DMS153 treated with DMSO at 0.1 percent for 48 hours (cell line): ENCODE data around the gene BCKDHA.

Source experiments
- DNase-seq: peaks from one replicate; lab custom pipeline; 2025; ENCODE audit not compliant: unreplicated experiment; lab: John Stamatoyannopoulos, UW

The BCKDHA gene

GRCh38 chr19:41397086-41398049 is at the start of gene BCKDHA, which contains the start of gene EXOSC5:
BCKDHA (plus strand) TSS chr19:41397818; CDS start chr19:41397828, 10 bp downstream.
EXOSC5 (minus strand) TSS chr19:41397359; CDS start chr19:41397328, 31 bp downstream.
- peak; percentile 99 for DNase-seq

- no peak for DNase-seq
Observed at GRCh38 chr19:41350735-41351338, 46.8 kb upstream of the BCKDHA start.

DNA sequence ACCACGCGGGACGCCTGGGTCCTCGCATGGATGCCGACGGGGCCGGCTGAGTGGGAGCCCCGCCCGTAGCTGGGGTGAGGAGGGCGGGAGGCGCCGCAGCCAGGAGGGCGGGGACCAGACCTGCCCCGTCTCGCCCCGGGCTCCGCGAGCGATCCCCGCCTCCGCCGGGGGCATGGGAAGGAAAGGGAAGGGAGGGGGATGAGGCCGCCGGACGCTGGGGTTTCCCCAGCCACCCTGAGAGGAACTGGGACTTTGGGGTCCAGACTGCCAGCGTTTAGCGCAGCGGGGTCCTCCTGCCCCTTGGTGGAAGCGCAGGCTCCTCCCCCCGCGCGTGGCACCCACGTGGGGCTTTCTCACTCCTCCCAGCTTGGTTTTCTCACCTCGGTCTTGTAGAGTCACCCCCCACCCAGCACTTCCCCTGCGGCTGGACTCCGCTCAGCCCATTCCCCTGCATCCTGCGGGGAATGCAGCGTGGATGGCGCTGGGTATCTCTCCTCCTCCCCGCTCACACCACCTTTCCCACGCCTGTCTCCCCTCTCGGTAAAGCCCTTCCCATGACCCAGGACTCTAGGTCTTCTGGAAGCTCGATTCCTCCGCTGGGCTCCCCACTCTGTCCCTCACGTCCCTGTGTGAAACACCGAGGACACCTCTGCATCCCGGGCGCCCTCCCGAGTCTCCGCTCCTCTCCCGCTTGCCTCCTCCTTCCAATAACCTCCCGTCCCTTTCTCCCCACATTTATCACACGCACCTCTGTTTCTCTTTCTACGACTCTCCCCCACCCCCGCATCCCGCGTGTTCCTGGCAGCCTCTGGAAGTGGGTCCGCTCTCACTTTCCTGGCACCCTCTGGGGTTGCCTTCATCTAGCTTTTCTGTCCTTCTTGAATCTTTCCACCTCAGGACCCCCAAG is 46.0 kb upstream of the BCKDHA start:
- no peak for DNase-seq

DNA sequence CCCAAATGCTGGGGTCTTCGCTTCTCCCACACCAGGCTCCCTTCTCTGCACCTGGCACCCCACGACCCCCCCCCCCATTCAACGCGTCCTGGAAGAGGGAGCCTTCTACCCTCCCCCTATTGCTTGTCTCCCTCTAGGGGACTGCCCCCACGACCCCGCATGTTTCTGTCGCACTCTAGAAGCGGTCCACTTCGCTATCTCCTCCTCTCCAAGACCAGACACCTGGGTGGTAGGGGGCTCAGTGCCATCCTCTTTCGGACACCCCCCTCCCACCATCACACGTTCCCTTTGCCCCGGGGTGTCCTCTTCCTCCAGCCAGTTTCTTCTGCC is 45.4 kb upstream of the BCKDHA start:
- no peak for DNase-seq

GRCh38 chr19:41352609-41353465 is 44.8 kb upstream of the BCKDHA start:
- no peak for DNase-seq

GRCh38 chr19:41353466-41354342 is 43.9 kb upstream of the BCKDHA start, which contains the start of gene TGFB1:
TGFB1 (minus strand) TSS chr19:41353922; CDS start chr19:41353044, 878 bp downstream.
- no peak for DNase-seq

DNA sequence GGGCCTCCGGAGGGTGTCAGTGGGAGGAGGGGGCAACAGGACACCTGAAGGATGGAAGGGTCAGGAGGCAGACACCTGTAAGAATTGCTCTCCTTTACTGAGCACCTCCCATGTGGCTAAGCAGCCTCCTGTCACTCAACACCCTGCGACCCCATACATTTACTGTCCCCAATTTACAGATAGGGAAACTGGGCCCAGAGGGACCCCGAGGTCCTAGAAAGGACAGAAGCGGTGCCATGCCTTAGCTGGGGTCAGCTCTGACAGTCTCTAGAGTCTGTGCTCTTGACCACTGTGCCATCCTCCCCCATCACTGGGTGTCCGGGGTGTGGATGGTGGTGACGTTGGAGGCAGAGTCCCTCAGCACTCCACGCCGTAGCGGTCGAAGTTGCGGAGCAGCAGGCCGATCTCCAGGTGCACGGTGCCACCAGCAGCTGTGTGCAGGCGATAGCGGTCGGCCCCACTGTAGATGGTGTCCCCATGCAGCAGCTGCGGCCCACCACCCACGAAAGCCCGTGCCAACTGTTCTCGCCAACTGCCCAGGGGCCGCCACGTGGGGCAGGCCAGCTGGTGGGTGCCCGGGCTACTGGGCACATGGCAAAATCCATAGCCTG is 43.2 kb upstream of the BCKDHA start:
- no peak for DNase-seq

- no peak for DNase-seq
Observed at GRCh38 chr19:41355035-41355434, 42.6 kb upstream of the BCKDHA start.

- no peak for DNase-seq
Observed at GRCh38 chr19:41355802-41356201, 41.8 kb upstream of the BCKDHA start.

DNA sequence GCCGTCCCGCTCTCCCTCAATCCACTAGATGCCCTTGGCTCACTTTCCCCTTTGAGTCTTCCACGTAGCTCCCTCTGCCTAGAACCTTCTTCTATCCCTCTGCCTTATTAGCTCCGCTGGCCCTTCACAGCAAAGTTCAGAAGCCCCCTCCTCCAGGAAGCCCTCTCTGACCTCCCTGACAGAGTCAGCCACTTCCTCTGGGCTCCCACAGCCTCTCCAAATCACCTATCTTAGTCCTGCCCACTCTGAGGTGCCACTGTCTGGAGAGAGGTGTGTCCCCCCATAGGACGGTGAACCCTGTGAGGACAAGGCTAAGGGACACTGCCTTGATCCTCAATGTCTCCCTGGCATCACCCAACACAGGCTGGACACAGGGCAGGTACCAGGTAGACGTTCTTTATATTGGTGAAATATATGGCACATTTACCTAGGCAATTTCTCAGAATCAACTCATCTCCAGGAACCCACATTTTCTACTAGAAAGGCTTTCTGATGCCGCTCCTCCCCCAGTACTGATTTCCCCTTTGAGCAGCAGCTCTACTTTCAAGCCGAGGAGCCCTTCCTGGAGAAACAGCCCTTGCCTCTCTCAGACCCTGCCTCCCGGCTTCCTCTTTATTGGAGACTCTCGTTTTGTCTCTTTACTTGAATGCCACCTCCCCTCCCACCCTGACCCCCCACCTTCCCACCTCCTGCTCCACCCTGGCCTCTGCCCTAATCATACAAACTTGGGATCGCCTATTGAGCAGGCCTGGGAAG is 40.5 kb upstream of the BCKDHA start:
- no peak for DNase-seq

GRCh38 chr19:41357746-41358145 is 39.9 kb upstream of the BCKDHA start:
- no peak for DNase-seq

DNA sequence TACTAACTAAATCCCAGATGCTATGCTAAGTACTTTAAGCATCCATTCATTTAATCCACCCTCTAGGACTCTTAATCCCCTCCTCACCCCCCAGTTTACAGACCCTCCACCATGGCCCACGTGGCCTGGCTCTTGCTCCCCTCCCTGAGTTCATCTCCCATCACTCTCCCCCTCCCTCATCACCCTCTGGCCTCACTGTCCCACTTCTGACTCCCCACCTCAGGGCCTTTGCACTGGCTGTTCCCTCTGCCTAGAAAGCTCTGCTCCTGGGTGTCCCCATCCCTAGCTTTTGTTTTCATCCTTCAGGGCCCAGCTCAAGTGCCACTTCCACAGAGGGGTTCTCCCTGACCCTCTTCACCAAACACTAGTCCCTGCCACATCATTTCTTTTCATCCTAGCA is 37.9 kb upstream of the BCKDHA start:
- no peak for DNase-seq

GRCh38 chr19:41362143-41362847 is 35.3 kb upstream of the BCKDHA start:
- DNase-seq: no peak

- DNase-seq: no peak
Observed at GRCh38 chr19:41363371-41363752, 34.3 kb upstream of the BCKDHA start.

GRCh38 chr19:41363753-41364523 is 33.7 kb upstream of the BCKDHA start, which contains the start of gene B9D2:
B9D2 (minus strand) TSS chr19:41364149; CDS start chr19:41363519, 630 bp downstream.
- DNase-seq: peak; percentile 97

DNA sequence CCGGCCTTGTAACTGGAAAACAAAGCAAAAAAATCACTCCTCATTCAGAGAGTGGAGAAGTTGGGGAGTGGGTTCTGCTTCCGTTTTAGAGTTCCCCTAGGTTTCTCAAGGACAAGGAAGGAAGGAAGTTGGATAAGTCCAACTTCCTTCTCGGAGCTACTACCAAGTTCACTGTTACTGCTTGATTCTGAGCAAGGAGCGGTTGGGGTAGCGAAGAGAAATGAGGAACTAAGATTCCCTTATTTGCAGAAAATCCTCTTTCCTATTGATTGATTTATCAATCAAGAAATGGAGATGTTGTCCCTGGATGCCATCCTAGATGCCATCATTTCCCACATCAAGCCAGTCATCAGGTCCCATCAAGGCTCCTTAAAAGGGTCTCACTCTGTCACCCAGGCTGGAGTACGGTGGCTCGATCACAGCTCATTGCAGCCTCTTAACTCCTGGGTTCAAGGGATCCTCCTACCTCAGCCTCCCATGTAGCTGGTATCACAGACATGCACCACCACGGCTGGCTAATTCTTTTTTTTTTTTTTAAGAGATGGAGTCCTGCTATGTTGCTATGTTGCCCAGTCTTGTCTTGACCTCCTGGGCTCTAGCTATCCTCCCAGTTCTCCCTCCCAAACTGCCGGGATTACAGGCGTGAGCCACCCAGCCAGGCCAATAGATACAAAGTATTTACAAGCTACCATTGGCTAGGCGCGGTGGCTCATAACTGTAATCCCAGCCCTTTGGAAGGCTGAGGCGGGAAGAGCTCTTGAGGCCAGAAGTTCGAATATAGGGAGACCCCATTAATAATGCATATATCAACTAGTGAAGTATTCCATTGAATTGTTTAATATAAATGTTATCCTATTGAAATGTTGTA is 32.9 kb upstream of the BCKDHA start:
- DNase-seq: no peak
